ENCODE measurements around the gene TRIM9. TPM values are rescaled to one million over a fixed set of nuclear protein-coding genes. Genes with fewer than 3 reads are reported as not detected.

The TRIM9 gene
- total RNA-seq, 1 experiment from 2014 or later: 0.44 TPM

GRCh38 chr14:51008446-51008845 lies 86.5 kb downstream of the TRIM9 start:
- Histone ChIP-seq H3K36me3 (ENCODE audit: control insufficient read depth, insufficient read depth, low read length) (no peaks in the 10 kb centered on the region), H3K9me3 (ENCODE audit: control insufficient read depth, insufficient read depth, low read depth, low read length) (no peaks in the 10 kb centered on the region), H3K27ac (ENCODE audit: low read length) (no peak overlapping the region), H3K4me3 (ENCODE audit: low read depth in 2 of 2, low read length in 2 of 2) (no peak overlapping the region), H3K4me1 (ENCODE audit: control insufficient read depth, insufficient read depth, low read length) (peaks cover 3% of the 10 kb centered on the region; the same call in 1 of the 2 replicates), H3K27me3 (ENCODE audit: control insufficient read depth, insufficient read depth, low read length) (no peaks in the 10 kb centered on the region)
- TF ChIP-seq POLR2AphosphoS5 (IDR thresholded peaks at IDR 0.05; ENCODE audit: low read depth, low read length) (no peak), CTCF (IDR thresholded peaks at IDR 0.05) (no peak), TCF7L2 (IDR thresholded peaks at IDR 0.05; ENCODE audit: low read depth, low read length) (no peak), REST (IDR thresholded peaks at IDR 0.05; ENCODE audit: insufficient read depth in 1 of 2, low read depth in 2 of 2, low read length in 1 of 2) (no peak), SIN3A (IDR thresholded peaks at IDR 0.05; ENCODE audit: borderline replicate concordance, insufficient read depth, low read depth, low read length) (no peak)
- BruUV-seq (replicated peaks): no TSS peak
- ATAC-seq (no peak), DNase-seq (ENCODE audit: low read depth, low spot score) (no peak)
- CTCF ChIA-PET: no interaction called here
- in situ Hi-C loops (cut with HindIII; ENCODE audit: low pct_unique_long_range_greater_than_20kb, low sequenced_read_pairs): no loop called here
- intact Hi-C loops (cut with micrococcal nuclease; ENCODE audit: unreplicated experiment): no loop called here
- POLR2A ChIA-PET: no interaction called here

- no TSS peak for BruUV-seq (replicated peaks)
- in situ Hi-C loops (cut with HindIII; ENCODE audit: low pct_unique_long_range_greater_than_20kb, low sequenced_read_pairs): no loop called here
- TF ChIP-seq POLR2AphosphoS5 (IDR thresholded peaks at IDR 0.05; ENCODE audit: low read depth, low read length) (no peak), CTCF (IDR thresholded peaks at IDR 0.05) (no peak), REST (IDR thresholded peaks at IDR 0.05; ENCODE audit: insufficient read depth in 1 of 2, low read depth in 2 of 2, low read length in 1 of 2) (no peak), SIN3A (IDR thresholded peaks at IDR 0.05; ENCODE audit: borderline replicate concordance, insufficient read depth, low read depth, low read length) (no peak), TCF7L2 (IDR thresholded peaks at IDR 0.05; ENCODE audit: low read depth, low read length) (no peak)
- H3K4me1 ChIP-seq (ENCODE audit: control insufficient read depth, insufficient read depth, low read length): peaks cover 3% of the 10 kb centered on the region; the same call in 1 of the 2 replicates
- ATAC-seq: no peak
- CTCF ChIA-PET: interaction anchor here (0.6 kb wide), 1 partner anchor 120 kb away, joined by 6 read pairs; no protein-coding TSS in a partner anchor
- no peak overlapping the region for H3K27ac ChIP-seq (ENCODE audit: low read length)
- no peaks in the 10 kb centered on the region for H3K9me3 ChIP-seq (ENCODE audit: control insufficient read depth, insufficient read depth, low read depth, low read length)
- no peaks in the 10 kb centered on the region for H3K27me3 ChIP-seq (ENCODE audit: control insufficient read depth, insufficient read depth, low read length)
- DNase-seq (ENCODE audit: low read depth, low spot score): no peak
- H3K4me3 ChIP-seq (ENCODE audit: low read depth in 2 of 2, low read length in 2 of 2): no peak overlapping the region
- POLR2A ChIA-PET: no interaction called here
- intact Hi-C loops (cut with micrococcal nuclease; ENCODE audit: unreplicated experiment): no loop called here
- no peaks in the 10 kb centered on the region for H3K36me3 ChIP-seq (ENCODE audit: control insufficient read depth, insufficient read depth, low read length)
These were observed 88.1 kb downstream of the TRIM9 start for GRCh38 chr14:51006781-51007211.

All from Panc1 (cell line).